SK-N-SH treated with all-trans-retinoic acid at 6 μM for 48 hours (cell line): ENCODE data around the gene MKS1.

Experiments
- ATAC-seq: fragments of 200-7000 bp; cut with Tn5 transposase; 3 replicates; pipeline ENCODE4 v1.9.1; 2020; ENCODE audit warnings: mild to moderate bottlenecking, moderate library complexity
- CREB5 ChIP-seq: fragments of 250-450 bp; sonication (Bioruptor Pico); IDR thresholded peaks from 2 replicates; pipeline ENCODE4 v1.5.1; 2020; ENCODE audit warnings: low read depth, mild to moderate bottlenecking, moderate library complexity
- CSDC2 ChIP-seq: fragments of 250-450 bp; sonication (Bioruptor Pico); IDR thresholded peaks from 2 replicates; pipeline ENCODE4 v1.5.0; 2020; ENCODE audit warnings: mild to moderate bottlenecking, moderate library complexity
- ESRRG ChIP-seq: fragments of 250-450 bp; sonication (Bioruptor Pico); IDR thresholded peaks from 2 replicates; pipeline ENCODE4 v1.6.1; 2021; ENCODE audit warnings: mild to moderate bottlenecking
- GLIS3 ChIP-seq: fragments of 250-450 bp; sonication (Bioruptor Pico); IDR thresholded peaks from 2 replicates; pipeline ENCODE4 v1.5.0; 2020; ENCODE audit warnings: mild to moderate bottlenecking, moderate library complexity
- ISL1 ChIP-seq: fragments of 250-450 bp; sonication (Bioruptor Pico); IDR thresholded peaks from 2 replicates; pipeline ENCODE4 v2.1.2; 2022; ENCODE audit warnings: mild to moderate bottlenecking, moderate library complexity
- PATZ1 ChIP-seq: fragments of 250-450 bp; sonication (Bioruptor Pico); IDR thresholded peaks from 2 replicates; pipeline ENCODE4 v1.8.0; 2020; ENCODE audit warnings: mild to moderate bottlenecking, moderate library complexity, borderline replicate concordance
- POU6F1 ChIP-seq: fragments of 250-450 bp; sonication (Bioruptor Pico); IDR thresholded peaks from 2 replicates; pipeline ENCODE4 v1.8.0; 2021; ENCODE audit warnings: low read depth, mild to moderate bottlenecking, moderate library complexity, borderline replicate concordance
- PPARA ChIP-seq: fragments of 250-450 bp; sonication (Bioruptor Pico); IDR thresholded peaks from 2 replicates; pipeline ENCODE4 v1.5.0; 2020; ENCODE audit warnings: mild to moderate bottlenecking, borderline replicate concordance
- SNAI2 ChIP-seq: fragments of 250-450 bp; sonication (Bioruptor Pico); IDR thresholded peaks from 2 replicates; pipeline ENCODE4 v1.5.0; 2020; ENCODE audit warnings: mild to moderate bottlenecking, moderate library complexity
- TOX ChIP-seq: fragments of 250-450 bp; sonication (Bioruptor Pico); IDR thresholded peaks from 2 replicates; pipeline ENCODE4 v1.8.0; 2021; ENCODE audit warnings: mild to moderate bottlenecking, moderate library complexity, borderline replicate concordance
- TSHZ2 ChIP-seq: fragments of 250-450 bp; sonication (Bioruptor Pico); IDR thresholded peaks from 2 replicates; pipeline ENCODE4 v1.5.0; 2020; ENCODE audit warnings: mild to moderate bottlenecking, moderate library complexity
- ZC3H10 ChIP-seq: fragments of 250-450 bp; sonication (Bioruptor Pico); IDR thresholded peaks from 2 replicates; pipeline ENCODE4 v1.5.1; 2021; ENCODE audit warnings: mild to moderate bottlenecking, moderate library complexity
- ZFP3 ChIP-seq: fragments of 250-450 bp; sonication (Bioruptor Pico); IDR thresholded peaks from 2 replicates; pipeline ENCODE4 v1.5.0; 2020; ENCODE audit warnings: mild to moderate bottlenecking, moderate library complexity
- ZFP30 ChIP-seq: fragments of 450-650 bp; formaldehyde crosslinking; IDR thresholded peaks from 2 replicates; pipeline ENCODE4 v1.5.0; 2022; ENCODE audit warnings: mild to moderate bottlenecking, moderate library complexity
- ZNF70 ChIP-seq: fragments of 450-650 bp; formaldehyde crosslinking; IDR thresholded peaks from 2 replicates; pipeline ENCODE4 v1.5.0; 2020; ENCODE audit warnings: mild to moderate bottlenecking, moderate library complexity
- ZNF8 ChIP-seq: fragments of 450-650 bp; formaldehyde crosslinking; IDR thresholded peaks from 2 replicates; pipeline ENCODE4 v1.5.0; 2020; ENCODE audit warnings: mild to moderate bottlenecking, moderate library complexity

Gene MKS1

GRCh38 chr17:58228679-58229078, 9.6 kb upstream of the MKS1 start:
- no peak for ATAC-seq
- no peak for TF ChIP-seq ESRRG

GRCh38 chr17:58227733-58228132, 8.7 kb upstream of the MKS1 start:
- no peak for ATAC-seq
- TF ChIP-seq TOX (CRISPR knock-in tag) (no peak), GLIS3 (CRISPR knock-in tag) (no peak), ZNF8 (CRISPR knock-in tag) (no peak), POU6F1 (CRISPR knock-in tag) (no peak), ZNF70 (CRISPR knock-in tag) (no peak), SNAI2 (CRISPR knock-in tag) (no peak), PATZ1 (CRISPR knock-in tag) (no peak), ZFP30 (CRISPR knock-in tag) (no peak), CREB5 (CRISPR knock-in tag) (no peak), PPARA (CRISPR knock-in tag) (no peak), ZFP3 (no peak), TSHZ2 (CRISPR knock-in tag) (no peak), ZC3H10 (no peak)

GRCh38 chr17:58224315-58224714, 5.3 kb upstream of the MKS1 start:
- ATAC-seq: peak; percentile 79

More at GRCh38 chr17:58224315-58224714, 5.3 kb upstream of the MKS1 start:
- TF ChIP-seq PATZ1 (CRISPR knock-in tag): peak; percentile 51; the same call in 1 of the 2 replicates
- TF ChIP-seq CREB5 (CRISPR knock-in tag): 0 out of 2 replicates have a peak, but pooled peaks have one; percentile 40
- peak; percentile 77 for TF ChIP-seq ISL1 (CRISPR knock-in tag)
- no peak for TF ChIP-seq POU6F1 (CRISPR knock-in tag)
- TF ChIP-seq CSDC2 (CRISPR knock-in tag): no peak
